ENCODE data around the gene GJA1. TPM values are rescaled to one million over a fixed set of nuclear protein-coding genes. Genes with fewer than 3 reads are reported as not detected.

Gene GJA1
- total RNA-seq, 1 experiment from 2014 or later, result 528 TPM

DNA sequence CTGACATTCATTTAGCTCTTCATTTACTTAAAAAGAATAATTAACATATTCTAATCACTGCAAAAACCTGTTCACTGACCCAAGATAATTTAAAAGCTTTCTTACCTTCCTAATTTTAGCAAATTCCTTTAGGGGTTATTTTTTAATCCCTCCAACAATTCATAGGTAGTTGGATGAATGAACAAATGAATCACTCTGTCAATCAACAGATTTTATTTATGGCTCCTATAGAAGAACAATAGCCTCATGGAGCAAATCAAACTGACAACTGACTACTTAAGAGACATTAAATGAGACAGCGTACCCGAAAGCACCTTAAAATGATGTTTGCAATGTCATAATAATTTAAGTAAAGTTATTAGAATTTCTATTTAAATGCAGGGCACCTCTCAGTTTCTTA lies 31.5 kb upstream of the GJA1 start:
- DNase-seq, result no peak
- Histone ChIP-seq H3K14ac (ENCODE audit: insufficient read depth, low read length) (no peak overlapping the region), H4K8ac (replicated peaks; ENCODE audit: insufficient read length, low read depth, low read length) (no peak overlapping the region), H4K20me1 (ENCODE audit: control insufficient read depth, insufficient read depth, insufficient read length) (no peaks in the 10 kb centered on the region), H3K9ac (ENCODE audit: extremely low read depth, insufficient read length, low read length) (no peak overlapping the region), H2BK15ac (ENCODE audit: low read depth, low read length) (no peak overlapping the region), H3K23ac (ENCODE audit: insufficient read length, low read depth, low read length) (no peak overlapping the region), H3K79me2 (ENCODE audit: insufficient read depth, low read length) (no peaks in the 10 kb centered on the region), H2BK5ac (ENCODE audit: insufficient read length, low read length) (no peak overlapping the region), H3K27me3 (ENCODE audit: insufficient read depth, low read length) (no peaks in the 10 kb centered on the region), H3K79me1 (ENCODE audit: insufficient read depth, low read depth, low read length, poor library complexity, severe bottlenecking) (no peaks in the 10 kb centered on the region), H3K4me2 (ENCODE audit: insufficient read depth, insufficient read length, low read length) (no peak overlapping the region), H4K91ac (ENCODE audit: insufficient read length, low read depth, low read length) (no peak overlapping the region), H4K5ac (ENCODE audit: insufficient read length, low read depth, low read length) (no peak overlapping the region), H2BK20ac (ENCODE audit: low read depth, low read length, poor library complexity, severe bottlenecking) (no peak overlapping the region), H2AFZ (ENCODE audit: low read length) (no peak overlapping the region), H3T11ph (ENCODE audit: low read length) (no peak overlapping the region), H3K56ac (ENCODE audit: insufficient read length, low read depth, low read length) (no peak overlapping the region), H3K23me2 (ENCODE audit: insufficient read length, low read depth, low read length, poor library complexity, severe bottlenecking) (no peaks in the 10 kb centered on the region), H3K18ac (ENCODE audit: insufficient read length, low read depth, low read length) (no peak overlapping the region), H2AK5ac (ENCODE audit: insufficient read length, low read length) (no peak overlapping the region), H3K27ac (ENCODE audit: insufficient read length, low read depth, low read length) (no peak overlapping the region), H2BK12ac (ENCODE audit: insufficient read length, low read depth, low read length) (no peak overlapping the region), H3K9me3 (ENCODE audit: control insufficient read depth, low read depth, low read length) (no peaks in the 10 kb centered on the region), H3K4ac (ENCODE audit: low read depth, low read length) (no peak overlapping the region), H3K4me1 (ENCODE audit: insufficient read depth, low read length) (no peaks in the 10 kb centered on the region; the same call in 1 of the 2 replicates), H2BK120ac (ENCODE audit: low read depth, low read length, poor library complexity, severe bottlenecking) (no peak overlapping the region)
- H3K4me1 Mint-ChIP-seq, result peaks cover 12 to 19% of the 10 kb centered on the region in 2 experiments
- no peaks in the 10 kb centered on the region; the same call in 1 of the 2 replicates for H3K27me3 Mint-ChIP-seq (ENCODE audit: low read depth)
- TF ChIP-seq, protein P1, sequence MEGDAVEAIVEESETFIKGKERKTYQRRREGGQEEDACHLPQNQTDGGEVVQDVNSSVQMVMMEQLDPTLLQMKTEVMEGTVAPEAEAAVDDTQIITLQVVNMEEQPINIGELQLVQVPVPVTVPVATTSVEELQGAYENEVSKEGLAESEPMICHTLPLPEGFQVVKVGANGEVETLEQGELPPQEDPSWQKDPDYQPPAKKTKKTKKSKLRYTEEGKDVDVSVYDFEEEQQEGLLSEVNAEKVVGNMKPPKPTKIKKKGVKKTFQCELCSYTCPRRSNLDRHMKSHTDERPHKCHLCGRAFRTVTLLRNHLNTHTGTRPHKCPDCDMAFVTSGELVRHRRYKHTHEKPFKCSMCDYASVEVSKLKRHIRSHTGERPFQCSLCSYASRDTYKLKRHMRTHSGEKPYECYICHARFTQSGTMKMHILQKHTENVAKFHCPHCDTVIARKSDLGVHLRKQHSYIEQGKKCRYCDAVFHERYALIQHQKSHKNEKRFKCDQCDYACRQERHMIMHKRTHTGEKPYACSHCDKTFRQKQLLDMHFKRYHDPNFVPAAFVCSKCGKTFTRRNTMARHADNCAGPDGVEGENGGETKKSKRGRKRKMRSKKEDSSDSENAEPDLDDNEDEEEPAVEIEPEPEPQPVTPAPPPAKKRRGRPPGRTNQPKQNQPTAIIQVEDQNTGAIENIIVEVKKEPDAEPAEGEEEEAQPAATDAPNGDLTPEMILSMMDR (conservative IDR thresholded peaks at IDR 0.05), result no peak
- WGBS (ENCODE audit: extremely low coverage, insufficient read length, low lambda C conversion rate), result no CpG with 5 or more reads among the region's 2 CpGs
- no peaks in the 10 kb centered on the region for H3K9me3 Mint-ChIP-seq
- H3K4me3 Mint-ChIP-seq, result no peak overlapping the region
- no peaks in the 10 kb centered on the region for H3K36me3 Mint-ChIP-seq (ENCODE audit: insufficient read depth in 1 of 3, low read depth in 3 of 3)
- H3K27ac Mint-ChIP-seq, result no peak overlapping the region

All from H9 (cell line).